Hepatocyte (in vitro differentiated cells): Measurements from ENCODE around the gene HNF4A.

Experiments used
- CTCF ChIP-seq: fragments of 200-600 bp; sonication (generic); IDR thresholded peaks from 2 replicates; pipeline ENCODE4 v1.5.1; 2016; ENCODE audit warnings: antibody characterized with exemption, mild to moderate bottlenecking; ENCODE audit not compliant: poor library complexity
- EZH2 ChIP-seq: fragments of 200-600 bp; sonication (generic); IDR thresholded peaks from 2 replicates; pipeline ENCODE4 v1.6.1; 2016; ENCODE audit warnings: antibody characterized with exemption, mild to moderate bottlenecking, borderline replicate concordance

GRCh38 chr20:44357020-44357419 is 1.5 kb downstream of the HNF4A start:
- TF ChIP-seq CTCF, result no peak
- no peak for TF ChIP-seq EZH2
